ENCODE data around the gene MYO5A.

DNA sequence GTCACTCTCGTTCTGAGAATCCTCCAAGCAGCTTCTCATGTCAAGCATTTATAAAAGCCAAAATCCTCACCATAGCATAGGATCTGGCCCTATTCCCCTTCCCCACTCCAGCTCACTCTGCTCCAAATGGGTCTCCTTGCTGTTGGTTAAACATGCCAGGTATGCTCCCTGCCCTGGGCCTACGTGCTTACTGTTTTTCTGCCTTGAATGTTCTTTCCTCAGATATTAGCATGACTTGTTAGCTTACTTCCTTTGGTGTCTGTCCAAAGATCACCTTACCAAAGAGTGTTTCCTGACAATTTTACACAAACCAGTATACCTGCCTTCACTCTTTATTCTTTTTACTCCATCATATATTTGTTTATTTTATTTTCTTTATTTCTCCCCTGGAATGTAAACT, 200.0 kb downstream of the MYO5A start:
- TF ChIP-seq CTCF (IDR thresholded peaks at IDR 0.05) = no peak
- no peak for TF ChIP-seq POLR2A (IDR thresholded peaks at IDR 0.05)
